ENCODE measurements around the gene MAD2L1BP.

GRCh38 chr6:43609402-43609801 lies 26.2 kb upstream of the MAD2L1BP start:
- TF ChIP-seq ZFP30 (CRISPR knock-in tag; IDR thresholded peaks at IDR 0.05) (no peak), OSR1 (CRISPR knock-in tag; IDR thresholded peaks at IDR 0.05) (no peak), TCF4 (CRISPR knock-in tag; IDR thresholded peaks at IDR 0.05; ENCODE audit: borderline replicate concordance) (no peak), RARB (CRISPR knock-in tag; IDR thresholded peaks at IDR 0.05) (no peak), ZFP3 (CRISPR knock-in tag; IDR thresholded peaks at IDR 0.05) (no peak), TSHZ2 (CRISPR knock-in tag; IDR thresholded peaks at IDR 0.05) (no peak), TOX (CRISPR knock-in tag; IDR thresholded peaks at IDR 0.05; ENCODE audit: borderline replicate concordance) (no peak), ZNF565 (CRISPR knock-in tag; conservative IDR thresholded peaks at IDR 0.05; ENCODE audit: low read depth) (no peak)

Data from SK-N-SH treated with all-trans-retinoic acid at 6 μM for 48 hours (cell line).